ENCODE results near the gene BACH2.

DNA sequence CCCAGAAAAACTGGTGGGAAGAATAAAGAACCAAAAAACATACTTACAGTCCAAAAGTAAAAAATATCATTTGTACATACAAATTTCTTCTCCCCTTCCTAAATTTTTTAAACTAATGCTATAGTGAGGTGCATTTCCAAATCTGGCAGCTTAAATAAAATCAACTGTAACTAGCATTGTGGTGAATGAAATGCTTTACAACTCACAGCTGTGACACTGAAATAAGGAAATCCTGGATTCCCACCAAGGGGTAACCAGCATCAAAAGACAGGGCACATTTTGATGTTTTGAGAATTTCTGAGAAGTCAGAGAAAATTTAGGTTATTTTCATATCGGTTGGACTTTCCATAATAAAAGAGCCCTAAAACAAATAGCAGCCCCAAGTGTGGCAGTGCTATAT is 27.3 kb downstream of the BACH2 start:
- TF ChIP-seq, protein P1, sequence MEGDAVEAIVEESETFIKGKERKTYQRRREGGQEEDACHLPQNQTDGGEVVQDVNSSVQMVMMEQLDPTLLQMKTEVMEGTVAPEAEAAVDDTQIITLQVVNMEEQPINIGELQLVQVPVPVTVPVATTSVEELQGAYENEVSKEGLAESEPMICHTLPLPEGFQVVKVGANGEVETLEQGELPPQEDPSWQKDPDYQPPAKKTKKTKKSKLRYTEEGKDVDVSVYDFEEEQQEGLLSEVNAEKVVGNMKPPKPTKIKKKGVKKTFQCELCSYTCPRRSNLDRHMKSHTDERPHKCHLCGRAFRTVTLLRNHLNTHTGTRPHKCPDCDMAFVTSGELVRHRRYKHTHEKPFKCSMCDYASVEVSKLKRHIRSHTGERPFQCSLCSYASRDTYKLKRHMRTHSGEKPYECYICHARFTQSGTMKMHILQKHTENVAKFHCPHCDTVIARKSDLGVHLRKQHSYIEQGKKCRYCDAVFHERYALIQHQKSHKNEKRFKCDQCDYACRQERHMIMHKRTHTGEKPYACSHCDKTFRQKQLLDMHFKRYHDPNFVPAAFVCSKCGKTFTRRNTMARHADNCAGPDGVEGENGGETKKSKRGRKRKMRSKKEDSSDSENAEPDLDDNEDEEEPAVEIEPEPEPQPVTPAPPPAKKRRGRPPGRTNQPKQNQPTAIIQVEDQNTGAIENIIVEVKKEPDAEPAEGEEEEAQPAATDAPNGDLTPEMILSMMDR (IDR thresholded peaks at IDR 0.05; ENCODE audit: low read depth, low read length, poor library complexity, severe bottlenecking), result no peak
- TF ChIP-seq EZH2phosphoT487 (IDR thresholded peaks at IDR 0.05; ENCODE audit: borderline replicate concordance, low read length), result no peak
